GM18511 (cell line): ENCODE results near the gene SCN11A.

Experiments
- ATAC-seq: cut with Tn5 transposase; IDR thresholded peaks from one replicate; pipeline ENCODE4 v1.9.1; 2021; ENCODE audit warnings: mild to moderate bottlenecking, moderate library complexity; ENCODE audit not compliant: unreplicated experiment

Gene SCN11A

DNA sequence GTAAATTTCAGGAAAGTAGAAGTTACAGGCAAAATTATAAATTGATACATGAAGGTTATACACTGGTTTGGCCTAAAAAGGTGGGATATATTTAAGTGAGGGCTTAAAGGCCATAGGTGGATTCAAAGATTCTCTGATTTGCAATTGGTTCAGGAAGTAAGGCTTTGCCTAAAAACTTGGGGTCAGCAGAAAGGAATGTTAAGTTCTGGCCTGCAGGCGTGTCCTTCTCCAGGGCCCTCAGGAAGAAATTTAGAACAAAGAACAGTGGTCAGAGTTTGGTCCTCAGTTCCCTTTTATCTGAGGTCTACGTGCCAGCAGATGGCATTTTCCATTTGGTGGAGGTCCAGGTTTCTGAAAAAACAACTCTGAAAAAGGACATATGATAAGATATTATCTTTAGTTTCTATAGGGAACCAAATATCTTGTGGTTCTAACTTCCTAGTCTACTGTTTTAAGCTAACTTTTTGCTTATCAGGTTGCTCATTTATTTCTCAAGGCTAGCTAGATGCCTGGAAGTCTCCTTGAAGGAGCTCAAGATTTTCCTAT is 40.5 kb downstream of the SCN11A start:
- ATAC-seq, result no peak

DNA sequence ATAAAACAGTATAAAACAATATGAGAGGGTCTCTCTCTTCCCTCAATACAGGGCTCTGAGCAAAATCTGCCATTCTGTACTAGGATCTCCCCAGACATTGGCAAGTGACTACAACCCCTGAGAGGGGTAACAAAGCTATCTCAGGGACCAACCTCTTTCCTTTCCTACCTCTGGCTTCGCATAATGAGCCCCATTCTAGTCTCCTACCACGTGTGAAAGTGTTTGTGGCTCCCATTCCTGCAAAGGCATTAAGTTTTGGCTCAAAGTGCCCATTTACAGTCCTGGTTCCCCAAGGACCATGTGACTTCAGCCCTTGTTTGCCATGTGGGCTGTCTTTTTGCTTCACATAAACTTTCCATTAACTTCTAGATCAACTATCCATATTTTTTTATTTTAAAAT is 46.4 kb downstream of the SCN11A start:
- ATAC-seq, result peak; percentile 58
